Mesendoderm (in vitro differentiated cells): ENCODE results near the gene TRMT44.

Source experiments
- DNase-seq: peaks from one replicate; pipeline ENCODE4 v3.0.0; 2013
- H2AK5ac ChIP-seq: 2 replicates; pipeline ENCODE4 v1.6.1; 2013; ENCODE audit warnings: low read length, inconsistent platforms
- H2BK120ac ChIP-seq: 2 replicates; pipeline ENCODE4 v1.6.1; 2013; ENCODE audit warnings: low read depth, mild to moderate bottlenecking, low read length, moderate library complexity, mixed read lengths
- H2BK15ac ChIP-seq: replicated peaks from 2 replicates; pipeline ENCODE4 v1.6.1; 2013; ENCODE audit warnings: low read depth, mild to moderate bottlenecking, moderate library complexity
- H2BK5ac ChIP-seq: 2 replicates; pipeline ENCODE4 v1.6.1; 2013; ENCODE audit warnings: low read length, inconsistent platforms
- H3K18ac ChIP-seq: 2 replicates; pipeline ENCODE4 v1.6.1; 2013; ENCODE audit warnings: mild to moderate bottlenecking, low read length, mixed read lengths
- H3K23ac ChIP-seq: one replicate; pipeline ENCODE4 v1.6.1; 2013; ENCODE audit warnings: low read length
- H3K27ac ChIP-seq: 2 replicates; pipeline ENCODE4 v1.5.1; 2013; ENCODE audit warnings: low read depth, mild to moderate bottlenecking, inconsistent platforms, low read length, moderate library complexity
- H3K27me3 ChIP-seq: 2 replicates; pipeline ENCODE4 v1.6.1; 2013; ENCODE audit warnings: low read length, control low read depth, mild to moderate bottlenecking, inconsistent platforms; ENCODE audit not compliant: insufficient read depth, poor library complexity
- H3K36me3 ChIP-seq: 2 replicates; pipeline ENCODE4 v1.6.1; 2013; ENCODE audit warnings: low read length, inconsistent platforms; ENCODE audit not compliant: control insufficient read depth, insufficient read depth
- H3K4ac ChIP-seq: one replicate; pipeline ENCODE4 v1.6.1; 2013; ENCODE audit warnings: low read depth, mild to moderate bottlenecking, low read length, moderate library complexity
- H3K4me1 ChIP-seq: 2 replicates; pipeline ENCODE4 v1.6.1; 2013; ENCODE audit warnings: low read depth, low read length, inconsistent platforms; ENCODE audit not compliant: control insufficient read depth
- H3K4me2 ChIP-seq: 2 replicates; pipeline ENCODE4 v1.6.1; 2013; ENCODE audit warnings: low read length
- H3K4me3 ChIP-seq: 2 replicates; pipeline ENCODE4 v1.5.1; 2013; ENCODE audit warnings: mild to moderate bottlenecking, low read length
- H3K56ac ChIP-seq: one replicate; pipeline ENCODE4 v1.6.1; 2013; ENCODE audit warnings: low read length
- H3K79me1 ChIP-seq: 2 replicates; pipeline ENCODE4 v1.6.1; 2013; ENCODE audit warnings: low read length, inconsistent platforms
- H3K79me2 ChIP-seq: 2 replicates; pipeline ENCODE4 v1.6.1; 2013; ENCODE audit warnings: mild to moderate bottlenecking, low read length; ENCODE audit not compliant: control insufficient read depth, insufficient read depth
- H3K9ac ChIP-seq: 2 replicates; pipeline ENCODE4 v1.6.1; 2013; ENCODE audit warnings: low read length, inconsistent platforms
- H4K5ac ChIP-seq: one replicate; pipeline ENCODE4 v1.6.1; 2013; ENCODE audit warnings: low read length
- H4K8ac ChIP-seq: one replicate; pipeline ENCODE4 v1.6.1; 2013; ENCODE audit warnings: low read depth, mild to moderate bottlenecking, control low read depth, low read length, moderate library complexity
- WGBS: extraction: QIAGEN DNeasy Blood & Tissue Kit; methylation state at CpG from one replicate; pipeline ENCODE4 v1.1.7; 2013; ENCODE audit warnings: low lambda C conversion rate, missing lambda C conversion rate; ENCODE audit not compliant: insufficient coverage; ENCODE audit errors: extremely low coverage; 5-methylcytosine and 5-hydroxymethylcytosine counted together

The TRMT44 gene

DNA sequence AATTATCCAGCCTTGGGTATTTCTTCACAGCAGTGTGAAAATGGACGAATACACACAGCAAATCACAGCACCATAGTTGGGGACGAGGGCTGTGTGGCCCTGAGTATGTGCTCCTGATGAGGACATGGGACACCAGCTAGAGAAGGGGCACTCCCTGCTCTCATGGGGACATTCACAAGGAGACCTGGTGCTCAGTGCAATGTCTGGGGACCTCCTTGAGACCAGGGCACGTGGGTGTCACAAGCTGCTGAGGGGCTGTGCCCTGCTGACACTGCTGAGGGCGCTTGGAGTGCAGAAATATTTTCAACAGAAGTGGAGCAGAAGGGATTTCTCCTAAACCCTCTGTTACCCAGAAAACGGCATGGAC lies 65.4 kb downstream of the TRMT44 start:
- no peak for DNase-seq
- Histone ChIP-seq H2BK5ac (peak overlapping the region; percentile 54), H3K27ac (no peak overlapping the region), H3K18ac (no peak overlapping the region), H4K8ac (no peak overlapping the region), H3K56ac (no peak overlapping the region), H3K4me2 (no peak overlapping the region), H2AK5ac (peak overlapping the region; percentile 80), H3K4me3 (no peak overlapping the region), H4K5ac (no peak overlapping the region), H3K4ac (no peak overlapping the region), H3K79me1 (no peaks in the 10 kb centered on the region), H3K79me2 (no peaks in the 10 kb centered on the region), H3K23ac (no peak overlapping the region), H3K9ac (peak overlapping the region; percentile 7), H2BK15ac (no peak overlapping the region), H3K4me1 (peaks cover 3% of the 10 kb centered on the region), H3K27me3 (no peaks in the 10 kb centered on the region), H2BK120ac (no peak overlapping the region), H3K36me3 (no peaks in the 10 kb centered on the region)
- WGBS = no CpG with 5 or more reads among the region's 5 CpGs

DNA sequence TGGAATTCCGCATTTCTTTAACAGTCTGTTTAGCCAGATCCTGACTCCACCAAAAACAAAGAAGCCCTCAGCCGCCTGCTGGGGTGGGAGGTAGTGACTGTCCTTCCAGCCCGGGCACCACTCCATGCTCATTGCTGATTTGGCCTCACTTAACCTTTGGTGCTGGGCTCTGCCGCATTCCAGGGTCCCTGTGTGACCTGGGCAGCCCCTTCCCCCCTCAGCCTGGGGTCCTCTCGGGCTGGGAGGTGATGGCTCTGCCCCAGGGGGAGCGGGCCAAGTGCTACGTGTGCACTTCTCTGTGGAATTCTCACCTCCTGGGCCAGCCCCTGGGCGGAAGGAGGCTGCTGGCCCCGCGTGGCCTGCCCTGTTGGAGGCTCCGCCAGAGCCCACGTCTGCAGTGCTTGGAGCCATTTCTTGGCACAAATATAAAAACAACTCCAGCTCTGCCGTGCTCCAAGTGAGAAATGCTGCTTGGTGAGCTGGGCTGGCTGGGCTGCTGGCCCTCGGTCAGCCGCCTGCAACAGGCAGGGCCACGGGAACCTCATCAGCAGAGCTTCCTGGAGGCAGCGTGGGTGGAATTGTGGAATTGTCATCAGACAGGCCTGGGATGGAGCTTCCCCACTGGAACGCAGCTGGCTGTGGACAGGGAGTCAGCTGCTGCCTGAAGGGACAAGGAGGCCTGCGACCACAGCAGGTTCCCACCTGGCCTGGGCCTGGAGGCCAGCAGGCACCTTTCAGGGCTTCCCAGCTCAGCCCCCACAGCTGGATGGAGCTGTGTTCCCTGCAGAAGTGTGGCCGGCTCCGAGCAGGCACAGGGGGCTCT lies 66.0 kb downstream of the TRMT44 start:
- H3K27ac ChIP-seq = no peak overlapping the region

GRCh38 chr4:8507196-8507570 lies 66.6 kb downstream of the TRMT44 start:
- H3K4me3 ChIP-seq = no peak overlapping the region
- H3K4ac ChIP-seq = no peak overlapping the region
- H3K18ac ChIP-seq = no peak overlapping the region
- H3K27me3 ChIP-seq = no peaks in the 10 kb centered on the region
- no peak overlapping the region for H2BK15ac ChIP-seq
- H3K79me1 ChIP-seq = no peaks in the 10 kb centered on the region
- no peak for DNase-seq
- no peak overlapping the region for H3K9ac ChIP-seq
- H2BK120ac ChIP-seq = no peak overlapping the region
- H3K56ac ChIP-seq = peak overlapping the region; percentile 73
- H4K5ac ChIP-seq = no peak overlapping the region
- H3K23ac ChIP-seq = peak overlapping the region; percentile 19
- no peak overlapping the region for H3K27ac ChIP-seq
- no peak overlapping the region for H2AK5ac ChIP-seq
- WGBS = no CpG with 5 or more reads among the region's 13 CpGs
- H2BK5ac ChIP-seq = no peak overlapping the region
- H3K4me2 ChIP-seq = no peak overlapping the region
- peaks cover 3% of the 10 kb centered on the region for H3K4me1 ChIP-seq
- H4K8ac ChIP-seq = no peak overlapping the region
- no peaks in the 10 kb centered on the region for H3K36me3 ChIP-seq
- H3K79me2 ChIP-seq = no peaks in the 10 kb centered on the region

More for the DNA sequence above, 66.0 kb downstream of the TRMT44 start:
- Histone ChIP-seq H4K5ac (no peak overlapping the region), H2AK5ac (no peak overlapping the region), H3K79me1 (no peaks in the 10 kb centered on the region), H3K4ac (no peak overlapping the region), H2BK120ac (no peak overlapping the region), H3K4me1 (peaks cover 3% of the 10 kb centered on the region), H3K4me2 (no peak overlapping the region), H3K56ac (peak overlapping the region; percentile 73), H3K4me3 (no peak overlapping the region), H3K79me2 (no peaks in the 10 kb centered on the region), H2BK5ac (peak overlapping the region; percentile 3), H3K18ac (no peak overlapping the region), H3K27me3 (no peaks in the 10 kb centered on the region), H3K9ac (no peak overlapping the region), H3K23ac (peak overlapping the region; percentile 19), H4K8ac (no peak overlapping the region), H3K36me3 (no peaks in the 10 kb centered on the region), H2BK15ac (no peak overlapping the region)
- peak; percentile 63 for DNase-seq
- WGBS = no CpG with 5 or more reads among the region's 21 CpGs

- H3K4me2 ChIP-seq = no peak overlapping the region
- H3K4ac ChIP-seq = no peak overlapping the region
- no peak overlapping the region for H3K27ac ChIP-seq
Observed at GRCh38 chr4:8507624-8508023, 67.0 kb downstream of the TRMT44 start.

DNA sequence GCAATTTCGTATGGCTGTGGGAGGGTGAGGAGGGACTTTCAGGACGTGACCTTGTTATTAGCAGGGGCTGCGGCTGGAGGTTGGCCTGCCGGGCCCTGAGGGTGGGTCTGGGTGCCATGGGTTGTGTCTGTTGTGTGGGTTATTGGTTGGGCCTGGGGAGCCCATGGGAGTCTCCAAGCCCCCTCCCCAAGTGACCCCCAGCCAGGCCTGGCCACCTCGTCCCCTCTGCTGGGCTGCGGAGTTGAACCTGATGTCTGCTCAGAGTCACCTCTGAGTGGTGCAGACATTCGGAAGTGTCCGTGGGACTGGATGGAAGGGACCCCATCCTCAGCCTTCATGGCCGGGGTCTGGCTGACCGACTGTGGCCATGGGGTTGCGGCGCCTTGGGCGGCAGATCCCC lies 67.7 kb downstream of the TRMT44 start:
- Histone ChIP-seq H4K5ac (no peak overlapping the region), H3K4me3 (no peak overlapping the region), H2BK15ac (no peak overlapping the region), H3K56ac (no peak overlapping the region), H3K27me3 (no peaks in the 10 kb centered on the region), H3K9ac (no peak overlapping the region), H3K79me2 (no peaks in the 10 kb centered on the region), H2BK5ac (no peak overlapping the region), H2AK5ac (no peak overlapping the region), H3K18ac (no peak overlapping the region), H2BK120ac (no peak overlapping the region), H3K4me2 (no peak overlapping the region), H3K23ac (no peak overlapping the region), H3K4ac (no peak overlapping the region), H4K8ac (no peak overlapping the region), H3K79me1 (no peaks in the 10 kb centered on the region), H3K27ac (no peak overlapping the region), H3K36me3 (no peaks in the 10 kb centered on the region), H3K4me1 (peaks cover 3% of the 10 kb centered on the region)
- DNase-seq = no peak
- WGBS = no CpG with 5 or more reads among the region's 13 CpGs

More at GRCh38 chr4:8507624-8508023, 67.0 kb downstream of the TRMT44 start:
- Histone ChIP-seq H2BK15ac (no peak overlapping the region), H4K5ac (no peak overlapping the region), H3K36me3 (no peaks in the 10 kb centered on the region), H2BK120ac (no peak overlapping the region), H4K8ac (no peak overlapping the region), H3K18ac (no peak overlapping the region), H3K4me1 (peaks cover 3% of the 10 kb centered on the region), H3K9ac (no peak overlapping the region), H3K79me2 (no peaks in the 10 kb centered on the region), H3K27me3 (no peaks in the 10 kb centered on the region), H2AK5ac (no peak overlapping the region), H3K23ac (no peak overlapping the region), H3K56ac (peak overlapping the region; percentile 6), H3K79me1 (no peaks in the 10 kb centered on the region), H3K4me3 (no peak overlapping the region), H2BK5ac (no peak overlapping the region)
- no CpG with 5 or more reads among the region's 9 CpGs for WGBS
- DNase-seq = no peak

DNA sequence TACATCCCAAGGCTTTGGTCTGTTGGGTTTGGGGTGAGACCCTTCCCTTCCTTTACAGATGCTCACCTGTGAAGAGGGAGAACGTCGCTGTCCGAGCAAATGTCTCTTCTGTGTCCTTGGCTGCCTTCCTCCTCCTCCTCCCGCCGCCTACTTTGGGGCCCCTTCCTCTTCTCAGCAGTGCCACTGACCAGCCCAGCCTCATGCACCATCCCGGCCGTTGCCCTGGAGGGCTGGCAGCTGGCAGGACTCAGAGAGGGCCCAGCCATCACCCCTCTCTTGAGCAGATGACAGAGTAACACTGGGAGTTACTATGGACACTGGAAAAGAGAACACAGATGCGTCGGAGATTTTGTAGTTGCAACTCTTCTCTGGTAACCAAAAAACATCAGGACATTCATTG lies 68.2 kb downstream of the TRMT44 start:
- H3K9ac ChIP-seq = no peak overlapping the region
- H3K18ac ChIP-seq = no peak overlapping the region
- H2BK120ac ChIP-seq = no peak overlapping the region
- H3K79me1 ChIP-seq = no peaks in the 10 kb centered on the region
- WGBS = no CpG with 5 or more reads among the region's 9 CpGs
- no peak overlapping the region for H2BK5ac ChIP-seq
- H3K23ac ChIP-seq = no peak overlapping the region
- no peak overlapping the region for H2BK15ac ChIP-seq
- no peak overlapping the region for H3K27ac ChIP-seq
- no peak overlapping the region for H4K5ac ChIP-seq
- DNase-seq = no peak
- peak overlapping the region; percentile 8 for H3K56ac ChIP-seq
- H3K79me2 ChIP-seq = no peaks in the 10 kb centered on the region
- no peak overlapping the region for H3K4me3 ChIP-seq
- H4K8ac ChIP-seq = no peak overlapping the region
- no peak overlapping the region for H2AK5ac ChIP-seq
- no peaks in the 10 kb centered on the region for H3K27me3 ChIP-seq
- H3K4me1 ChIP-seq = peaks cover 3% of the 10 kb centered on the region
- H3K4me2 ChIP-seq = no peak overlapping the region
- H3K36me3 ChIP-seq = no peaks in the 10 kb centered on the region
- no peak overlapping the region for H3K4ac ChIP-seq
